Natural killer cell (primary cell): ENCODE data around the gene PIK3R1. TPM values are rescaled to one million over a fixed set of nuclear protein-coding genes. Genes with fewer than 3 reads are reported as not detected.

Source experiments
- ATAC-seq, 3 donors: fragments of 150-1000 bp in 2 of 3; fragments of 200-7000 bp in 1 of 3; cut with Tn5 transposase; 1 replicate in 1 of 3; 2 replicates in 2 of 3; pipeline ENCODE4 v1.10.0; 2021; ENCODE audit warnings: mild to moderate bottlenecking in 2 of 3, moderate library complexity in 2 of 3
- DNase-seq, 2 donors: peaks; one replicate each; pipeline versions ENCODE4 v3.0.0 to v3.0.0-alpha.2; 2013 to 2021; ENCODE audit warnings: mixed read lengths in 1 of 2
- H3K27ac ChIP-seq: one replicate; pipeline ENCODE4 v1.5.1; 2013; ENCODE audit warnings: mild to moderate bottlenecking, low read length
- H3K27me3 ChIP-seq: one replicate; pipeline ENCODE4 v1.6.1; 2013; ENCODE audit warnings: low read length; ENCODE audit not compliant: control insufficient read depth, insufficient read depth
- H3K36me3 ChIP-seq: one replicate; pipeline ENCODE4 v1.6.1; 2013; ENCODE audit warnings: low read length; ENCODE audit not compliant: control insufficient read depth, insufficient read depth
- H3K4me1 ChIP-seq: one replicate; pipeline ENCODE4 v1.6.1; 2013; ENCODE audit warnings: low read length; ENCODE audit not compliant: control insufficient read depth, insufficient read depth
- H3K4me3 ChIP-seq: one replicate; pipeline ENCODE4 v1.5.1; 2013; ENCODE audit warnings: low read length
- H3K9me3 ChIP-seq: one replicate; pipeline ENCODE4 v1.6.1; 2013; ENCODE audit warnings: low read length; ENCODE audit not compliant: control insufficient read depth, insufficient read depth
- H3K27ac Mint-ChIP-seq, 2 donors: one replicate each; pipeline ENCODE4 v1.8.0; 2022; ENCODE audit warnings: mild to moderate bottlenecking in 2 of 2, mixed read lengths in 2 of 2, moderate library complexity in 1 of 2
- H3K27me3 Mint-ChIP-seq, 2 donors: one replicate each; pipeline ENCODE4 v1.8.0; 2022; ENCODE audit warnings: low read depth in 2 of 2, mixed read lengths in 2 of 2
- H3K36me3 Mint-ChIP-seq: one replicate; pipeline ENCODE4 v1.8.0; 2022; ENCODE audit warnings: mixed read lengths
- H3K4me1 Mint-ChIP-seq, 2 donors: one replicate each; pipeline ENCODE4 v1.8.0; 2022; ENCODE audit warnings: mixed read lengths in 2 of 2
- H3K4me3 Mint-ChIP-seq: one replicate; pipeline ENCODE4 v1.8.0; 2022; ENCODE audit warnings: mild to moderate bottlenecking, moderate library complexity, mixed read lengths
- H3K9me3 Mint-ChIP-seq, 2 donors: one replicate each; pipeline ENCODE4 v1.8.0; 2022; ENCODE audit warnings: mixed read lengths in 2 of 2
- WGBS: methylation state at CpG from one replicate; pipeline ENCODE4 v1.1.7; 2013; ENCODE audit warnings: missing lambda C conversion rate; ENCODE audit not compliant: insufficient coverage; 5-methylcytosine and 5-hydroxymethylcytosine counted together
- intact Hi-C: fragments of 100-400 bp; cut with micrococcal nuclease; formaldehyde crosslinking; loops from one replicate; pipeline ENCODE4 v1.14.2; 2022
- total RNA-seq, 4 donors: library from RNA; stranded (reverse); fragments of 120-200 nt in 1 of 4; gene quantifications; one replicate each; pipeline versions ENCODE4 v1.2.3 to v1.2.4, GENCODE V29; 2013 to 2022
- TF ChIP-seq, protein P1 (sequence below): fragments of 200-600 bp; IDR thresholded peaks from one replicate; pipeline ENCODE4 v1.8.0; 2022; ENCODE audit warnings: antibody characterized with exemption

PIK3R1 gene
- total RNA-seq, 3 donors from 2014 or later (not counting 1 experiment from before 2014, with no cell fraction given), result 307 to 365 (median 313) TPM

DNA sequence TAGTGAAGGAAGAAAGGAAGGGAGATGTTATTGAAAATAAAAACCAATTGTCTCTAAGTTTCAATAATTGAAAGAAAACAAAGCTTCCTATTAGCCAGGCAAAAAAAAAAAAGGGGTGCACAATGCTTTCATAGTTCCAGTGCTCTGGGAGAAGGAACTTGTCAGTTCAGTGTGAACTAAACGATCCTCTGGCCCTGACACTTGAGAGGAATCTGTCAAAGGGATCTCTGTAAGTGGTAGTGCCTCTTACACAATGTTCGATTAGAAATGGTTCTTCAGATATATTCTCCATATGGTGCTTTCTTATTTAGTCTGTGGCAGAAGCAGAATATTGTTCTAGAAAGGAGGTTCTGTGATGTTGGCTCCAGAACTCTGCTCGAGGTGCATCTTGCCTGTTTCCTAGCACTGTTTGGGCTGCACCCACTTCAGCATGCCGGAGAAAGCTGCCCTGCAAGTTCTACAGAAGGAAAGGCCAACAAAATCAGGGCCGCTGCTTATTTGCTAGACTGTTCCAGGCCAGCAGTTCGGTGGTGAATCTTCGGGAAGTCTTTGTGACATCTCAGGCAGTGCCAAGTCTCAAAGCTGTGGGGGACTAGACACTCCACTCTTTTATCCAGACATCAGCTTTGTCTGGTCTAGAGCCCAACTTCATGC is 90.9 kb downstream of the PIK3R1 start:
- intact Hi-C loops, result no loop called here
- no peak overlapping the region for H3K27ac Mint-ChIP-seq
- no peaks in the 10 kb centered on the region for H3K9me3 Mint-ChIP-seq
- no peak overlapping the region for H3K27ac ChIP-seq
- 90% methylated on average over 7 of the region's 7 CpGs for WGBS
- TF ChIP-seq, protein P1, sequence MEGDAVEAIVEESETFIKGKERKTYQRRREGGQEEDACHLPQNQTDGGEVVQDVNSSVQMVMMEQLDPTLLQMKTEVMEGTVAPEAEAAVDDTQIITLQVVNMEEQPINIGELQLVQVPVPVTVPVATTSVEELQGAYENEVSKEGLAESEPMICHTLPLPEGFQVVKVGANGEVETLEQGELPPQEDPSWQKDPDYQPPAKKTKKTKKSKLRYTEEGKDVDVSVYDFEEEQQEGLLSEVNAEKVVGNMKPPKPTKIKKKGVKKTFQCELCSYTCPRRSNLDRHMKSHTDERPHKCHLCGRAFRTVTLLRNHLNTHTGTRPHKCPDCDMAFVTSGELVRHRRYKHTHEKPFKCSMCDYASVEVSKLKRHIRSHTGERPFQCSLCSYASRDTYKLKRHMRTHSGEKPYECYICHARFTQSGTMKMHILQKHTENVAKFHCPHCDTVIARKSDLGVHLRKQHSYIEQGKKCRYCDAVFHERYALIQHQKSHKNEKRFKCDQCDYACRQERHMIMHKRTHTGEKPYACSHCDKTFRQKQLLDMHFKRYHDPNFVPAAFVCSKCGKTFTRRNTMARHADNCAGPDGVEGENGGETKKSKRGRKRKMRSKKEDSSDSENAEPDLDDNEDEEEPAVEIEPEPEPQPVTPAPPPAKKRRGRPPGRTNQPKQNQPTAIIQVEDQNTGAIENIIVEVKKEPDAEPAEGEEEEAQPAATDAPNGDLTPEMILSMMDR, result no peak
- DNase-seq, result no peak
- no peaks in the 10 kb centered on the region for H3K36me3 ChIP-seq
- ATAC-seq, result no peak
- H3K4me3 Mint-ChIP-seq, result no peak overlapping the region
- H3K9me3 ChIP-seq, result no peaks in the 10 kb centered on the region
- no peak overlapping the region for H3K4me3 ChIP-seq
- no peaks in the 10 kb centered on the region for H3K27me3 Mint-ChIP-seq
- H3K36me3 Mint-ChIP-seq, result no peaks in the 10 kb centered on the region
- peaks cover 19 to 23% of the 10 kb centered on the region in 2 donors for H3K4me1 Mint-ChIP-seq
- no peaks in the 10 kb centered on the region for H3K4me1 ChIP-seq
- no peaks in the 10 kb centered on the region for H3K27me3 ChIP-seq

DNA sequence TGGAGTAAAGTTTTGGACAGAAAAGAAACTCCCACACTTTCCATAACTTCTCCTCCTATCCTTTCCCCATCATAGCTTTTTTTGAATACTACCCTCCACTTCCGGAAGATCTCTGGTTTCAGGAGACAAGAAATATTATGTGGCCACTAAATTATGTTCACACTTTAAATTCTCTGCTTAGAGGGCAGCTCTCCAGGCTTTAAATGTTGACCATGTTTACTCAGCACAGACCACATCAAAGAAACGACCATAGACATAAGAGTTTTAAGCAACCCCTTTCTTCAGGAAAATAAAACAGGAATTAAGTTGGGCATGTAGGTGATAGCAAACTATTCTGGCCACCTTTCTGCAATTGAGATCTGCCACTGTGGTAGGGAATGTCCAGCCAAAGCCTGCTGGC is 97.8 kb downstream of the PIK3R1 start:
- no peaks in the 10 kb centered on the region for H3K36me3 Mint-ChIP-seq
- no peaks in the 10 kb centered on the region for H3K27me3 ChIP-seq
- no peak overlapping the region for H3K4me3 Mint-ChIP-seq
- H3K27ac ChIP-seq, result no peak overlapping the region
- peaks cover 20% of the 10 kb centered on the region for H3K4me1 ChIP-seq
- intact Hi-C loops, result no loop called here
- H3K27ac Mint-ChIP-seq, result no peak overlapping the region
- H3K4me3 ChIP-seq, result no peak overlapping the region
- no peak for ATAC-seq
- H3K9me3 Mint-ChIP-seq, result no peaks in the 10 kb centered on the region
- WGBS, result 80% methylated on average over 1 of the region's 2 CpGs
- DNase-seq, result no peak
- no peaks in the 10 kb centered on the region for H3K9me3 ChIP-seq
- peaks cover 10 to 14% of the 10 kb centered on the region in 2 donors for H3K4me1 Mint-ChIP-seq
- TF ChIP-seq, protein P1, result no peak
- no peaks in the 10 kb centered on the region for H3K36me3 ChIP-seq
- H3K27me3 Mint-ChIP-seq, result no peaks in the 10 kb centered on the region

DNA sequence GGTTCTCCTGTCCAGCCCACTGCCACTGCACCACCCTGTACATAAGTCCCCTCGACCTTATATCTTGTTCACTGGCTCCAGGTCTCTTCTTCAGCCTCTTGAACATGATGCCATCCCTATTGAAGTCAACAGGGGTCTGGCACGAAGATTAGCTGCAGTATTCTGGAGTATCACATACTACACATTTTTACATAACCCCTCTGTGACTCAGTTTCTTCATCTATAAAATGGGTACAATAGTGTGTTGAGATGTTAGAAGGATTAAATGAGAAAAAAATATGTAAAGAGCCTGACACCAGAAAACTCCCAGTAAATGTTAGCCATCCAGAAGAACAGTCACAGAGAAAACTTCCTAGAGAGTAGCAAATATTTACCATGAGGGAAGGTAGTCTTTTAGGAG is 98.9 kb downstream of the PIK3R1 start:
- no peaks in the 10 kb centered on the region for H3K27me3 Mint-ChIP-seq
- no peak overlapping the region for H3K27ac ChIP-seq
- peaks cover 20% of the 10 kb centered on the region for H3K4me1 ChIP-seq
- DNase-seq, result no peak
- intact Hi-C loops, result no loop called here
- no peaks in the 10 kb centered on the region for H3K36me3 Mint-ChIP-seq
- peaks cover 10 to 14% of the 10 kb centered on the region in 2 donors for H3K4me1 Mint-ChIP-seq
- H3K9me3 ChIP-seq, result no peaks in the 10 kb centered on the region
- peaks cover 0 to 3% of the 10 kb centered on the region in 2 donors for H3K9me3 Mint-ChIP-seq
- H3K4me3 Mint-ChIP-seq, result no peak overlapping the region
- TF ChIP-seq, protein P1, result no peak
- H3K4me3 ChIP-seq, result no peak overlapping the region
- WGBS, result 99% methylated on average over 2 of the region's 2 CpGs
- H3K36me3 ChIP-seq, result no peaks in the 10 kb centered on the region
- peak overlapping the region in 1 of 2 donors; percentile 24 for H3K27ac Mint-ChIP-seq
- ATAC-seq, result no peak
- H3K27me3 ChIP-seq, result no peaks in the 10 kb centered on the region
